LNCaP clone FGC (cell line): ENCODE results near the gene PPP6R3.
"Not testable (repeated sequence)": the region's sequence is repeated elsewhere in the genome, so short reads cannot be mapped to it uniquely, and the experiment has no call there.

ENCODE experiments used
- DNase-seq: peaks from one replicate; pipeline ENCODE4 v3.0.0-alpha.2; 2011; ENCODE audit warnings: low read depth
- H3K4me3 ChIP-seq: 2 replicates; pipeline ENCODE4 v1.5.1; 2011; ENCODE audit warnings: mild to moderate bottlenecking, low read depth, low read length, control low read depth
- TF ChIP-seq, protein P1 (sequence below): IDR thresholded peaks from 2 replicates; pipeline ENCODE4 v1.5.1; 2012; ENCODE audit warnings: mild to moderate bottlenecking; ENCODE audit not compliant: control insufficient read depth, insufficient read depth; ENCODE audit errors: extremely low read depth

Gene PPP6R3

DNA sequence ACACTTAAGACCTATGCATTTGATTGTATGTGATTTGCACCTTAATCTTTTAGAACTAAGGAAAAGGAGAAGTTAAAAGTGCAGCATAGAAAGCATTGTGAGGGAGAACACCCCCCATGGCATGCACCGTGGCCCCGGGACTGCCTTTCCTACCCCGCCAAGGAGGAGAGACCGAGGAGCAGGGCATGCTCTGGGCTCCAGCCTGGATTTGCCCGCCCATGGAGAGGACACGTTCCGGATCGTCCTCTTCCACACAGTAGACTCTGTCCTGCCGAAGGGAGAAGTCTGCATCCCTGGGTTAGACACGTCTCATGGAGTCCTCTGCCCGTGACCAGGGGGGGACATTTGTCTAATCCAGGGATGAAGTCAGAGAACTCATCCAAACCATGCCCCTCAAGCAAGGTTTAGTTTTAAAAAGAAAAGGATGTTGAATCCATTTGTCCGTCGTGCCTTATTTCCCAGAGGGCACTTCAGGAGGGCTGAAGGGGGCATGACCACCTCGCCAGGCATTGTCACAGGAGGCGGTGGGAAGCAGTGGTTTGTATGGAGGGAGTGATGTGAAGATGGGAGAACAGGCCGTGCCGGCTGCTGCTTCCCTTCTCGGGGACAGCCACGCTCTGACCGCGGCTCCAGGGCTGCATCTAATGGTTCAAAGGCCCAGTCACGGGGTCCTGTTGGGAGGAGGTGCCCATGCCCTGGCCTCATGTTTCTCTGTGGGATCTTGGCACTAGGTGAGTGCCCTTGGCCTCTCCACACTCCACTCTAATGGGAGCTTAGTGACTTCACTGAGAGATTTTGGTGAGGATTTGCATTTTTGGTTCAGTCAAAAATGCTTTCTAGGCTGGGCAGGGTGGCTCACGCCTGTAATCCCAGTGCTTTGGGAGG lies 157.6 kb downstream of the PPP6R3 start:
- no peak overlapping the region for H3K4me3 ChIP-seq
- DNase-seq = no peak
- TF ChIP-seq, protein P1, sequence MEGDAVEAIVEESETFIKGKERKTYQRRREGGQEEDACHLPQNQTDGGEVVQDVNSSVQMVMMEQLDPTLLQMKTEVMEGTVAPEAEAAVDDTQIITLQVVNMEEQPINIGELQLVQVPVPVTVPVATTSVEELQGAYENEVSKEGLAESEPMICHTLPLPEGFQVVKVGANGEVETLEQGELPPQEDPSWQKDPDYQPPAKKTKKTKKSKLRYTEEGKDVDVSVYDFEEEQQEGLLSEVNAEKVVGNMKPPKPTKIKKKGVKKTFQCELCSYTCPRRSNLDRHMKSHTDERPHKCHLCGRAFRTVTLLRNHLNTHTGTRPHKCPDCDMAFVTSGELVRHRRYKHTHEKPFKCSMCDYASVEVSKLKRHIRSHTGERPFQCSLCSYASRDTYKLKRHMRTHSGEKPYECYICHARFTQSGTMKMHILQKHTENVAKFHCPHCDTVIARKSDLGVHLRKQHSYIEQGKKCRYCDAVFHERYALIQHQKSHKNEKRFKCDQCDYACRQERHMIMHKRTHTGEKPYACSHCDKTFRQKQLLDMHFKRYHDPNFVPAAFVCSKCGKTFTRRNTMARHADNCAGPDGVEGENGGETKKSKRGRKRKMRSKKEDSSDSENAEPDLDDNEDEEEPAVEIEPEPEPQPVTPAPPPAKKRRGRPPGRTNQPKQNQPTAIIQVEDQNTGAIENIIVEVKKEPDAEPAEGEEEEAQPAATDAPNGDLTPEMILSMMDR = no peak

DNA sequence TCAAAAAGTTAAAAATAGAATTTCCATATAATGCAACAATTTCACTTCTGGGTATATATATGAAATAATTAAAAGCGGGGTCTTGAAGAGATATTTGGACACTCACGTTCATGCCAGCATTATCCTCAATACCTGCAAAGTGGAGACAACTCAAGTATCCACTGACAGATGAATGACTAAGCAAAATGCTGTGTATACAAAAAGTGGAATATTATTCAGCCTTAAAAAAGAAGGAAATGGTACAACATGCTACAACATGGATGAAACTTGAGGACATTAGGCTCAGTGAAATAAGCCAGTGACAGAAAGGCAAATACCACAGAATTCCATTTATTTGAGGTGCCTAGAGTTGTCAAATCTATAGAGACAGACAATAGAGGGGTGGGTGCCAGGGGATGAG lies 161.3 kb downstream of the PPP6R3 start:
- H3K4me3 ChIP-seq = no peak overlapping the region
- no peak for DNase-seq
- TF ChIP-seq, protein P1 = no peak

DNA sequence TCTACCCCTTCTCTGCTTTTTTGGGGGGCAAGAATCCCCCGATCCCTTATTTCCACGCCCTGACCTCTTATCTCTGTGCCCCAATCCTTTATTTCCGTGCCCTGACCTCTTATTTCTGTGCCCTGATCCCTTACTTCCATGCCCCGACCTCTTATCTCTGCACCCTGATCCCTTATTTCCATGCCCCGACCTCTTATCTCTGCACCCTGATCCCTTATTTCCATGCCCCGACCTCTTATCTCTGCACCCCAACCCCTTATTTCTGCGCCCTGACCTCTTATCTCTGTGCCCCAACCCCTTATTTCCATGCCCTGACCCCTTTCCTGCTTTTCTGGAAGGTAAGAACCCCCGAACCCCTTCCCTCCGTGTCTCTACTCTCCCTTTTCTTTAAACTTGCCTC lies 163.2 kb downstream of the PPP6R3 start:
- DNase-seq = not testable (repeated sequence)

DNA sequence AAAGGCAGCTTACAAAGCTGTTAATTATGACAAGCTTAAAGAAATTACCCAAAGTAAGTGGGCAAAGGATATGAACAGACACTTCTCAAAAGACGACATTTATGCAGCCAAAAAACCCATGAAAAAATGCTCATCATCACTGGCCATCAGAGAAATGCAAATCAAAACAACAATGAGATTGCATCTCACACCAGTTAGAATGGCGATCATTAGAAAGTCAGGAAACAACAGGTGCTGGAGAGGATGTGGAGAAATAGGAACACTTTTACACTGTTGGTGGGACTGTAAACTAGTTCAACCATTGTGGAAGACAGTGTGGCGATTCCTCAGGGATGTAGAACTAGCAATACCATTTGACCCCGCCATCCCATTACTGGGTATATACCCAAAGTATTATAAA lies 164.5 kb downstream of the PPP6R3 start:
- not testable (repeated sequence) for H3K4me3 ChIP-seq

More for the DNA sequence above, 163.2 kb downstream of the PPP6R3 start:
- H3K4me3 ChIP-seq = not testable (repeated sequence)

DNA sequence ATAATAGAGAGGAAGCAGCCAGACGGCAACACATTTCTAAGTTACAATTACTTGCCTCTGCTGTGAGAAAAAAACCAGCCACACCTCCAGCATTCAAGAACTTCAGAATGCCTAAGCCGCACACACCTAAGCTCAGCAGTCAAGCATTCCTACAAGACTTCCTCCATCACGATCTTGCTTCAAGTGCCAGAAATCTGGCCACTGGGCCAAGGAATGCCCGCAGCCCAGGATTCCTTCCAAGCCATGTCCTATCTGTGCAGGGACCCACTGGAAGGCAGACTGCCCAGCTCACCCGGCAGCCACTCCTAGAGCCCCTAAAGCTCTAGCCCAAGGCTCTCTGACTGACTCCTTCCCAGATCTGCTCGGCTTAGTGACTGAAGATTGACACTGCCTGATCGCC lies 165.7 kb downstream of the PPP6R3 start:
- DNase-seq, H3K4me3 ChIP-seq: not testable (repeated sequence)

More for the DNA sequence above, 164.5 kb downstream of the PPP6R3 start:
- DNase-seq = not testable (repeated sequence)

DNA sequence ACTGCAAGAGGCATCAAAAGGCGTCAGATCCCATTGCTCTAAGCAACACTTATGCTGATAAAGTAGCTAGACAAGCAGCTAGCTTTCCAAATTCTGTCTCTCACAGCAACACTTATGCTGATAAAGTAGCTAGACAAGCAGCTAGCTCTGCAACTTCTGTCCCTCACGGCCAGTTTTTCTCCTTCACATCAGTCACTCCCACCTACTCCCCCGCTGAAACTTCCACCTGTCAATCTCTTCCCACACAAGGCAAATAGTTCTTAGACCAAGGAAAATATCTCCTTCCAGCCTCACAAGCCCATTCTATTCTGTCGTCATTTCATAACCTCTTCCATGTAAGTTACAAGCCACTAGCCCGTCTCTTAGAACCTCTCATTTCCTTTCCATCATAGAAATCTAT lies 168.3 kb downstream of the PPP6R3 start:
- not testable (repeated sequence) for H3K4me3 ChIP-seq

DNA sequence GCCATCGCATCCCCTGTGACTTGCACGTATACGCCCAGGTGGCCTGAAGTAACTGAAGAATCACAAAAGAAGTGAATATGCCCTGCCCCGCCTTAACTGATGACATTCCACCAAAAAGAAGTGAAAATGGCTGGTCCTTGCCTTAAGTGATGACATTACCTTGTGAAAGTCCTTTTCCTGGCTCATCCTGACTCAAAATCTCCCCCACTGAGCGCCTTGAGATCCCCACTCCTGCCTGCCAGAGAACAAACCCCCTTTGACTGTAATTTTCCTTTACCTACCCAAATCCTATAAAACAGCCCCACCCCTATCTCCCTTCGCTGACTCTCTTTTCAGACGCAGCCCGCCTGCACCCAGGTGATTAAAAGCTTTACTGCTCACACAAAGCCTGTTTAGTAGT lies 171.8 kb downstream of the PPP6R3 start:
- H3K4me3 ChIP-seq, DNase-seq: not testable (repeated sequence)

More for the DNA sequence above, 168.3 kb downstream of the PPP6R3 start:
- DNase-seq = not testable (repeated sequence)

DNA sequence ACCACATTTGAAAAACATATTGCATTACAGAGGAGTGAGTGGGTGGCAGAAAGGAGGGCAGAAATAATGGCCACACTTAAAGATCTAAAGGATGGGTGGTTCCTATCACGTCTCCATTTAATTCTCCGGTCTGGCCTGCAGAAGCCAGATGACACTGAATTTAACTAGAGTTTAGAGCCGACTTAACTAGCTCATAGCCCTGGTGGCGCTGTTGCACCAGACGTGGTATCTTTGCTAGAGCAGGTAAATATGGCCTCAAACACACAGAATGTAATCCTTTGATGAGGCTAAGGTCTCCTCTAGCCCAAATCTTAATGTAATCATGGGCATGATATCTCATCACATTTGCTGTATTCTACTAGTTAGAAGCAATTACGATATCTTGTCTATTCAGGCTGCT lies 172.2 kb downstream of the PPP6R3 start:
- peak; percentile 49 for DNase-seq
- H3K4me3 ChIP-seq = no peak overlapping the region
- TF ChIP-seq, protein P1 = peak; percentile 79

DNA sequence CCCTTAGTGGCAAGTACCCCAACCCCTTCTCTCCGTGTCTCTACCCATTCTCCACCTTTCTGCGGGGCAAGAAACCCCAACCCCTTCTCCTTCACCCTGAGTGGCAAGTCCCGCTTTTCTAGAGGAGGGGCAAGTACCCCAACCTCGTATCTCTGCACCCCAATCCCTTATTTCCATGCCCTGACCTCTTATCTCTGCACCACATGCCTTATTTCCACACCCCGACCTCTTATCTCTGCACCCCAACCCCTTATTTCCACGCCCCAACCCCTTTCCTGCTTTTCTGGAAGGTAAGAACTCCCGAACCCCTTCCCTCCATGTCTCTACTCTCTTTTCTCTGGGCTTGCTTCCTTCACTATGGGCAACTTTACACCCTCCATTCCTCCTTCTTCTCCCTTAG lies 174.1 kb downstream of the PPP6R3 start:
- DNase-seq, H3K4me3 ChIP-seq: not testable (repeated sequence)

DNA sequence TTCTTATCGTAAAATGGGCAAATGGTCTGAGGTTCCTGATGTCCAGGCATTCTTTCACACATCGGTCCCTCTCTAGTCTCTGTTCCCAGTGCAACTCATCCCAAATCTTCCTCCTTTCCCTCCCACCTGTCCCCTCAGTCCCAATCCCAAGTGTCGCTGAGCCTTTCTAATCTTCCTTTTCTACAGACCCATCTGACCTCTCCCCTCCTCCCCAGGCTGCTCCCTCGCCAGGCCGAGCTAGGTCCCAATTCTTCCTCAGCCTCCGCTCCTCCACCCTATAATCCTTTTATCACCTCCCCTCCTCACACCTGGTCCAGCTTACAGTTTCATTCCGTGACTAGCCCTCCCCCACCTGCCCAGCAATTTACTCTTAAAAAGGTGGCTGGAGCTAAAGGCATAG lies 174.6 kb downstream of the PPP6R3 start:
- DNase-seq, H3K4me3 ChIP-seq: not testable (repeated sequence)

DNA sequence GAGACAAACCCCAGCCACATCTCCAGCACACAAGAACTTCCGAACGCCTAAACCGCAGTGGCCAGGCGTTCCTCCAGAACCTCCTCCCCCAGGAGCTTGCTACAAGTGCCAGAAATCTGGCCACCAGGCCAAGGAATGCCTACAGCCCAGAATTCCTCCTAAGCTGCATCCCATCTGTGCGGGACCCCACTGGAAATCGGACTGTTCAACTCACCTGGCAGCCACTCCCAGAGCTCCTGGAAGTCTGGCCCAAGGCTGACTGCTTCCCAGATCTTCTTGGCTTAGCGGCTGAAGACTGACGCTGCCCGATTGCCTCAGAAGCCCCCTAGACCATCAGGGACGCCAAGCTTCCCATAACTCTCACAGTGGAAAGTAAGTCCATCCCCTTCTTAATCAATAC lies 175.3 kb downstream of the PPP6R3 start:
- H3K4me3 ChIP-seq, DNase-seq: not testable (repeated sequence)

DNA sequence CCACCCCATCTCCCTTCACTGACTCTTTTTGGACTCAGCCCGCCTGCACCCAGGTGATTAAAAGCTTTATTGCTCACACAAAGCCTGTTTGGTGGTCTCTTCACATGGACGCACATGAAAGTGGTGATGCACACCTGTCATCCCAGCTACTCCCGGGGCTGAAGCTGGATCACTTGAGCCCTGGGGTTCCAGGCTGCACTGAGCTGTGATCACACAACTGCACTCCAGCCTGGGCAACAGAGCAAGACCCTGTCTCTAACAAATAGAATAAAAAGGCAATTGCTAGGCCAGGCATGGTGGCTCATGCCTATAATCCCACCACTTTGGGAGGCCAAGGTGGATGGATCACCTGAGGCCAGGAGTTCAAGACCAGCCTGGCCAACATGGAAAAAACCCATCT lies 178.8 kb downstream of the PPP6R3 start:
- H3K4me3 ChIP-seq, DNase-seq: not testable (repeated sequence)
